ENCODE measurements around the gene UPK2.
A peak's percentile ranks its signal among the peaks of the same experiment; 100 is the strongest.

UPK2 gene

GRCh38 chr11:118916842-118917388, 39.2 kb upstream of the UPK2 start:
- CTCF ChIA-PET, result interaction anchor here (0.6 to 1.7 kb wide), 5 partner anchors 9 to 12 kb away, joined by 3 to 9 read pairs (median 3); partner anchors contain the start of gene BCL9L
- H3K4me3 ChIP-seq (ENCODE audit: low read depth, low read length), result no peak overlapping the region
- peaks cover 21% of the 10 kb centered on the region for H3K4me1 ChIP-seq (ENCODE audit: control insufficient read depth, insufficient read depth, low read length)
- H3K36me3 ChIP-seq (ENCODE audit: control insufficient read depth in 2 of 2, insufficient read depth in 1 of 2, low read length in 2 of 2), result no peaks in the 10 kb centered on the region
- POLR2A ChIA-PET, result interaction anchor here (0.9 to 1.7 kb wide), 3 partner anchors 9 to 124 kb away, joined by 3 to 10 read pairs (median 4); partner anchors contain the start of gene BCL9L
- H3K27ac ChIP-seq (ENCODE audit: extremely low read depth, low read depth, low read length), result peak overlapping the region; percentile 53
- H3K9me3 ChIP-seq (ENCODE audit: control insufficient read depth, insufficient read depth, low read depth, low read length), result no peaks in the 10 kb centered on the region
- TF ChIP-seq ZNF768 (tag by site-specific recombination; IDR thresholded peaks at IDR 0.05) (no peak), ZFHX2 (tag by site-specific recombination; conservative IDR thresholded peaks at IDR 0.05) (peak; percentile 33), IKZF3 (tag by site-specific recombination; IDR thresholded peaks at IDR 0.05) (peak; percentile 71; the same call in 1 of the 2 replicates), ZBTB49 (tag by site-specific recombination; IDR thresholded peaks at IDR 0.05; ENCODE audit: low read depth) (no peak), ZNF140 (tag by site-specific recombination; IDR thresholded peaks at IDR 0.05) (no peak), ZNF529 (tag by site-specific recombination; IDR thresholded peaks at IDR 0.05; ENCODE audit: insufficient replicate concordance) (no peak), ZNF585B (tag by site-specific recombination; IDR thresholded peaks at IDR 0.05) (no peak), ZNF600 (tag by site-specific recombination; IDR thresholded peaks at IDR 0.05) (no peak), ZNF391 (tag by site-specific recombination; IDR thresholded peaks at IDR 0.05; ENCODE audit: borderline replicate concordance, low read depth) (no peak), ZNF660 (tag by site-specific recombination; IDR thresholded peaks at IDR 0.05) (peak; percentile 88), ZNF18 (tag by site-specific recombination; IDR thresholded peaks at IDR 0.05) (peak; percentile 73; the same call in 1 of the 2 replicates), INSM2 (tag by site-specific recombination; IDR thresholded peaks at IDR 0.05) (no peak), ZSCAN23 (tag by site-specific recombination; IDR thresholded peaks at IDR 0.05) (no peak), ZIC2 (tag by site-specific recombination; IDR thresholded peaks at IDR 0.05) (peak; percentile 95), ZNF221 (tag by site-specific recombination; IDR thresholded peaks at IDR 0.05; ENCODE audit: borderline replicate concordance) (no peak), ZNF335 (tag by site-specific recombination; conservative IDR thresholded peaks at IDR 0.05) (peak; percentile 49; the same call in 1 of the 2 replicates), ZFP3 (tag by site-specific recombination; IDR thresholded peaks at IDR 0.05; ENCODE audit: low read depth) (no peak), ZBTB48 (tag by site-specific recombination; IDR thresholded peaks at IDR 0.05) (peak; percentile 71), ZNF555 (tag by site-specific recombination; conservative IDR thresholded peaks at IDR 0.05) (no peak), ZNF10 (tag by site-specific recombination; IDR thresholded peaks at IDR 0.05) (peak; percentile 69; the same call in 1 of the 2 replicates), ZNF776 (tag by site-specific recombination; IDR thresholded peaks at IDR 0.05; ENCODE audit: borderline replicate concordance) (no peak), BCL6B (tag by site-specific recombination; IDR thresholded peaks at IDR 0.05) (no peak), ZNF132 (tag by site-specific recombination; IDR thresholded peaks at IDR 0.05; ENCODE audit: borderline replicate concordance) (no peak), TRIM28 (IDR thresholded peaks at IDR 0.05; ENCODE audit: borderline replicate concordance, low read length) (peak; percentile 67), ELK4 (IDR thresholded peaks at IDR 0.05; ENCODE audit: borderline replicate concordance, low read depth, low read length) (no peak), PRDM4 (tag by site-specific recombination; IDR thresholded peaks at IDR 0.05) (no peak), GLIS1 (tag by site-specific recombination; IDR thresholded peaks at IDR 0.05) (peak; percentile 43; the same call in 1 of the 2 replicates), ZNF266 (tag by site-specific recombination; IDR thresholded peaks at IDR 0.05; ENCODE audit: low read depth) (no peak)

Measured in HEK293 (cell line).